Activated CD4-positive, alpha-beta memory T cell treated with anti-CD3 and anti-CD28 coated beads for 36 hours (primary cell): ENCODE results near the gene MARK3. TPM values are rescaled to one million over a fixed set of nuclear protein-coding genes. Genes with fewer than 3 reads are reported as not detected.

Experiments
- CTCF ChIA-PET: fragments of 350-600 bp; sonication (Branson Sonifier 250); formaldehyde crosslinking; loops from one replicate; lab custom pipeline; 2021; ENCODE audit warnings: antibody characterized with exemption, inconsistent platforms; lab: Charles Lee
- POLR2A ChIA-PET: fragments of 350-600 bp; sonication (Branson Sonifier 250); formaldehyde crosslinking; loops from one replicate; lab custom pipeline; 2021; ENCODE audit warnings: antibody characterized with exemption; lab: Charles Lee
- DNase-seq: peaks from one replicate; pipeline ENCODE4 v3.0.0-alpha.2; 2020
- H3K27ac Mint-ChIP-seq: one replicate; pipeline ENCODE4 v1.8.0; 2021; ENCODE audit warnings: mixed read lengths
- H3K27me3 Mint-ChIP-seq: one replicate; pipeline ENCODE4 v1.8.0; 2021; ENCODE audit warnings: mixed read lengths
- H3K36me3 Mint-ChIP-seq: one replicate; pipeline ENCODE4 v1.8.0; 2021; ENCODE audit warnings: mixed read lengths
- H3K4me1 Mint-ChIP-seq: one replicate; pipeline ENCODE4 v1.8.0; 2021; ENCODE audit warnings: low read depth, mixed read lengths
- H3K4me3 Mint-ChIP-seq: one replicate; pipeline ENCODE4 v1.8.0; 2021; ENCODE audit warnings: mild to moderate bottlenecking, mixed read lengths
- H3K9me3 Mint-ChIP-seq: one replicate; pipeline ENCODE4 v1.8.0; 2021; ENCODE audit warnings: mixed read lengths
- intact Hi-C: fragments of 100-400 bp; cut with micrococcal nuclease; formaldehyde crosslinking; loops from one replicate; pipeline ENCODE4 v1.15.1; 2023
- total RNA-seq, 2 experiments: library from RNA; stranded (reverse); gene quantifications; one replicate each; pipeline ENCODE4 v1.2.3, GENCODE V29; 2021

The MARK3 gene
- total RNA-seq, 2 experiments from 2014 or later = 63.4 to 69.1 TPM

DNA sequence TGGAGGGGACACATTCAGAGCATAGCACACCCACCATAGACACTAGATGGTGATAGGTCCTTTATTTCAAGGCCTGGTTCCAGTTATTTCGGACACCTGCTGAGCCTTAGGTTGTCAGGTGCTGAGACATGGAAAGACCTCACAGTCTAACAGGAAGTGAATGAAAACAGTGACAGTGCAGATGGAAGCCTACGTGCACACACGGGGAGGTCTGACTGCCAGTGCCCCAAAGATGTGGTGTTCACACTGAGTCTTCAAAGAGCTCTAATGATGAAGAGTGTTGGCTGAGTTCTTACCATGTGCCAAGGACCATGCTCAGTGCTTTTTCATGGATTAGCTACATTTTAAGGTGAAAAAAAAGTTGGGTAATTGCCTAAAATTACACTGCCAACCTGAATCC is 90.8 kb downstream of the MARK3 start:
- Mint-ChIP-seq H3K27me3 (no peaks in the 10 kb centered on the region), H3K4me1 (peaks cover 10% of the 10 kb centered on the region), H3K27ac (no peak overlapping the region), H3K36me3 (peaks cover 32% of the 10 kb centered on the region), H3K9me3 (no peaks in the 10 kb centered on the region), H3K4me3 (no peak overlapping the region)
- no peak for DNase-seq
- ChIA-PET CTCF (interaction anchor here (0.6 to 1.3 kb wide), 2 partner anchors 24 to 43 kb away, joined by 3 to 6 read pairs; no protein-coding TSS in a partner anchor), POLR2A (no interaction called here)
- intact Hi-C loops = no loop called here

DNA sequence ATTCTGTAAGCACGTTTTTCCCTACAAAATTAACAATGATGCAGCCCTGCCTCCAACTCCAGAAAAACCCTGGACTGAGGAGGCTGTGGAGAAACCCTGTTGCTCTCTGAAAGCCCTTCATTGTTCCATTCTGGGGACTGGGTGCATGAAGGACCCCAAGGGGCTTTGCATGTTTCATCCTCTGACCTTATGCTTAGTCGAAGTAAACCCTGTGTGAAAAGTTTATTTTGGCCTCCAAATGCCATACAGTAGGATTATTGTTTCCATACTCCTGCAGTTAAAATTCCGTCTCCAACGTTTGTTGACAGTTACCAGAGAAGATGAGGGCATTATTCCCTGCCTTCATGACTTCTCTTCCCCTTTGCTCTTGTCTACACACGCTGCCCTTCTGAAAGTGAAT is 91.4 kb downstream of the MARK3 start:
- intact Hi-C loops = no loop called here
- ChIA-PET CTCF (interaction anchor here (1.3 kb wide), 1 partner anchor 24 kb away, joined by 6 read pairs; no protein-coding TSS in a partner anchor), POLR2A (no interaction called here)
- H3K9me3 Mint-ChIP-seq = no peaks in the 10 kb centered on the region
- H3K4me1 Mint-ChIP-seq = peaks cover 14% of the 10 kb centered on the region
- DNase-seq = no peak
- H3K27me3 Mint-ChIP-seq = no peaks in the 10 kb centered on the region
- no peak overlapping the region for H3K27ac Mint-ChIP-seq
- peaks cover 35% of the 10 kb centered on the region for H3K36me3 Mint-ChIP-seq
- no peak overlapping the region for H3K4me3 Mint-ChIP-seq

DNA sequence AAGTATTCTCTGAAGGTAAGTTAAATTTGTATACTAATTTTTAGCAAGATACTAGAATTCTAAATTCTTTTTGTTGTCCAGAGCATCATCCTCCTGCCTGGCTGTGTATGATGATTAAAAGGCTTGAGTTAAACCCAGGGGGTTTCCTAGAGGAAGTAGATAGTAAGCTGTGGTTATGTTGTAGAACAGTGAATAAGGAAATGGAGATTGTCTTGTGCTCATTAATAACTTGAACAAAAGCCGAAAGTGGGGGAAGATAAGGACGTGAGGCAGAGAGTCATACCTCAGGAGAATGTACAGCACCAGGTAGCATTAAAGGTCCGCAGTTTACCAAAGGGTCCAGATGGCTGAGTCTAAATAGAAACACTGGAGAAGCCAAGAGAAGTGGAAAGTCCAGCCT is 95.4 kb downstream of the MARK3 start:
- H3K27me3 Mint-ChIP-seq = no peaks in the 10 kb centered on the region
- peaks cover 14% of the 10 kb centered on the region for H3K4me1 Mint-ChIP-seq
- intact Hi-C loops = no loop called here
- POLR2A ChIA-PET = no interaction called here
- H3K36me3 Mint-ChIP-seq = peaks cover 28% of the 10 kb centered on the region
- peak overlapping the region; percentile 11 for H3K27ac Mint-ChIP-seq
- no peaks in the 10 kb centered on the region for H3K9me3 Mint-ChIP-seq
- H3K4me3 Mint-ChIP-seq = no peak overlapping the region
- DNase-seq = no peak
- CTCF ChIA-PET = no interaction called here

DNA sequence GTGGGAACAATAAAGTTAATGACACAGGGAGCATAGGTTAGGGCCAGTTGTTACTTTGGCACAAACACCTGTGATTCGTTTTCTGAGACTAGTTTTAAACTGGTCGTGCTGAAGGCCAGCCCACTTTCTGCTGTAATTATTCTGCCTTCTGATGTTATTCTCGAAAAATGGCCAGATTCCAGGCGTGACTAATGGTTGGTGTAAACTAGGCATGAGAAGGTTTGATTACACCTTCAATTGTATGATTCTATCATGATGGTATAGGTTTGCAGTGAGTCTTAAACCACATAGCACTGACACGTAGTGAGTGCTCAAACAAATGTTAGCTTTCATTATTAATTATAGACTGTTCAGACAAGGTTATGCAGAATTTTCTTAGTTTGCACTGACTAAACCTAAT is 98.4 kb downstream of the MARK3 start:
- no peaks in the 10 kb centered on the region for H3K27me3 Mint-ChIP-seq
- no peak overlapping the region for H3K4me3 Mint-ChIP-seq
- H3K4me1 Mint-ChIP-seq = peaks cover 14% of the 10 kb centered on the region
- DNase-seq = no peak
- intact Hi-C loops = no loop called here
- peaks cover 23% of the 10 kb centered on the region for H3K36me3 Mint-ChIP-seq
- no peaks in the 10 kb centered on the region for H3K9me3 Mint-ChIP-seq
- ChIA-PET POLR2A (no interaction called here), CTCF (no interaction called here)
- no peak overlapping the region for H3K27ac Mint-ChIP-seq

DNA sequence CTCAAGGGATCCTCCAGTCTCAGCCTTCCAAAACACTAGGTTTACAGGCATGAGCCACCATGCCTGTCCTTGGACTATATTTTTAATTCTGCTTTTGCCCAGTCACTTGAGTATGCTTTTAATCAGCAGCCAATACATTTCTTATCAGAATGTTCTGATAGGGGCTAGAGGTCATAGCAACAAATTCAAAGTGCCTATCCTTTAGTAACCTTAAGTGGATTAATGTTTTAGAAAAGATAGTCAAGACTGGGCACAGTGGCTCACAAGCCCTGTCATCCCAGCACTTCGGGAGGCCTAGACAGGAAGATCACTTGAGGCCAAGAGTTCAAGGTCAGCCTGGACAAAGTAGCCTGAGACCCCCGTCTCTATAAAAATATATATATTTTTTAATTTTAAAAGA is 100.3 kb downstream of the MARK3 start:
- no peak for DNase-seq
- ChIA-PET CTCF (interaction anchor here (1.5 kb wide), 1 partner anchor 381 kb away, joined by 3 read pairs; no protein-coding TSS in a partner anchor), POLR2A (interaction anchor here (0.6 kb wide), 1 partner anchor 59 kb away, joined by 3 read pairs; no protein-coding TSS in a partner anchor)
- intact Hi-C loops = no loop called here
- Mint-ChIP-seq H3K27ac (no peak overlapping the region), H3K9me3 (no peaks in the 10 kb centered on the region), H3K36me3 (peaks cover 30% of the 10 kb centered on the region), H3K4me3 (no peak overlapping the region), H3K4me1 (peaks cover 10% of the 10 kb centered on the region), H3K27me3 (no peaks in the 10 kb centered on the region)

DNA sequence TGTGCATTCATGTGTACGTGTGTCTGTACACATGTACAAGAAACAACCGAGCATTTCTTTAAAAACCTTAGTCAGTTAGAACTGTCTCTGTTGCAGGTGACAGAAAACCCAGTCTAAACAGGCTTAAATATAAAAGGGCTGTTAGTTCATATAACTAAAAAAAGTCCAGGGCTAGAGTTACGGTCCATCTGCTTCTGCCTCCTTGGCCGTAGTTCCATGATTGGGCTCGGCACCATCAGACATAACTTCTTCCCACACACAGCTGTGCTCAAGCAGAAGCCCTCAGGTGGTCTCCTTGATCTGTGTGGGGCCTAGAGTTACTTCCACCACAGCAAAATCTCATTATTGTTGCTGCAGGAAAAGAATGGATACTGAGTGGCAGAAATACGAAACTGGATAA is 102.9 kb downstream of the MARK3 start:
- Mint-ChIP-seq H3K9me3 (no peaks in the 10 kb centered on the region), H3K27me3 (no peaks in the 10 kb centered on the region), H3K27ac (no peak overlapping the region), H3K4me3 (no peak overlapping the region), H3K36me3 (peaks cover 28% of the 10 kb centered on the region), H3K4me1 (no peaks in the 10 kb centered on the region)
- ChIA-PET POLR2A (no interaction called here), CTCF (interaction anchor here (1.1 kb wide), 1 partner anchor 12 kb away, joined by 3 read pairs; no protein-coding TSS in a partner anchor)
- DNase-seq = no peak
- intact Hi-C loops = no loop called here

DNA sequence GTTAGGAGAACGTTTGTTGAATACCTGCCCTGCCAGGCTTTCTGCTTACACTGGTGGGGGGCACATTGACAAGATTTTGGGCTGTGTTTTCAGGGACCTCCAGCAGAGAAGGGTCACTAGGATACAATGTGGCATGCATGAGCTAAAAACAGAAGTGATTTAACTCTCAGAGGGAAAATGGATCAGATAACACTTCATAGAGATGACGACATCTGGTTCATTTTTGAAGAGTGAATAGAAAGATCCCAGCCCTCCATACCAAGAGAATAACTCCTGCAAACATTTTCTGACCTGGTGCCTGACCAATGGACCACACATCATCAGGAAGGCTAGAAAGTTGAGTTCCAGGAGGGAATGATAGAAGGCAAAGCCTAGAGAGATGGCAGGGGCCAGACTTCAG is 103.7 kb downstream of the MARK3 start:
- POLR2A ChIA-PET = no interaction called here

DNA sequence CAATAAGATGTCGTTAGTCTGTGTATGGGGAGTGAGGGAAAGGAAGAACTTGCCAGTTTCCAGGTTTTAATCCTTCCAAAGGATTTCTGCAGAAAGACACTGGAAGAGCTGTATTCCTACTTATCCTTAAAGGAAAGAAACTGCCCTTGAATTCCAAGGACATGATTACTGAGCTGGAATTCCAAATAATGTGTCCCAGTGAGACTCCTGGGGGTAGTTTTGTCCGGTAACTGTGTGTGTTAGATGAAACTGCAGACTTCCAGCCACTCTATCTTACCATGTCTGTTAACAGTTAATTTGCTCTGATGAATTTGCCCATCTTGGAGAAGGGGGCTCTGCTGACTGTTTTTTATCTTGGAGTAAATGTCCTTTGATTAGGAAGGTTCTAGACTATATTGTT is 104.4 kb downstream of the MARK3 start:
- no peaks in the 10 kb centered on the region for H3K4me1 Mint-ChIP-seq
- intact Hi-C loops = no loop called here
- POLR2A ChIA-PET = no interaction called here
- H3K27me3 Mint-ChIP-seq = no peaks in the 10 kb centered on the region
- CTCF ChIA-PET = interaction anchor here (1.1 to 1.7 kb wide), 2 partner anchors 10 to 58 kb away, joined by 3 to 10 read pairs; no protein-coding TSS in a partner anchor
- H3K9me3 Mint-ChIP-seq = no peaks in the 10 kb centered on the region
- H3K27ac Mint-ChIP-seq = no peak overlapping the region
- no peak for DNase-seq
- H3K4me3 Mint-ChIP-seq = no peak overlapping the region
- H3K36me3 Mint-ChIP-seq = peaks cover 23% of the 10 kb centered on the region

More for the DNA sequence above, 103.7 kb downstream of the MARK3 start:
- DNase-seq = no peak
- Mint-ChIP-seq H3K36me3 (peaks cover 23% of the 10 kb centered on the region), H3K27me3 (no peaks in the 10 kb centered on the region), H3K4me1 (no peaks in the 10 kb centered on the region), H3K9me3 (no peaks in the 10 kb centered on the region), H3K27ac (no peak overlapping the region), H3K4me3 (no peak overlapping the region)
- intact Hi-C loops = no loop called here
- CTCF ChIA-PET = interaction anchor here (1.1 to 1.7 kb wide), 2 partner anchors 11 to 58 kb away, joined by 3 to 10 read pairs; no protein-coding TSS in a partner anchor

DNA sequence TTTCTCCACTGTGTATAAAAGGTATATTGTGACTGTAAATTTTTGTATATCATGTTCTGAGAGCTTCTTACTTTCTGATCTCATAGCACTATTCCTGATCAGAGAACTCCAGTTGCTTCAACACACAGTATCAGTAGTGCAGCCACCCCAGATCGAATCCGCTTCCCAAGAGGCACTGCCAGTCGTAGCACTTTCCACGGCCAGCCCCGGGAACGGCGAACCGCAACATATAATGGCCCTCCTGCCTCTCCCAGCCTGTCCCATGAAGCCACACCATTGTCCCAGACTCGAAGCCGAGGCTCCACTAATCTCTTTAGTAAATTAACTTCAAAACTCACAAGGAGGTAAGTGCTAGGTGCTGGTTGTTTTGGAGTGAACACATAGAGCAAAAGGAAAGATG is 106.5 kb downstream of the MARK3 start:
- no peaks in the 10 kb centered on the region for H3K4me1 Mint-ChIP-seq
- H3K4me3 Mint-ChIP-seq = no peak overlapping the region
- H3K27ac Mint-ChIP-seq = no peak overlapping the region
- ChIA-PET POLR2A (no interaction called here), CTCF (interaction anchor here (1.7 kb wide), 1 partner anchor 9 kb away, joined by 9 read pairs; no protein-coding TSS in a partner anchor)
- no peaks in the 10 kb centered on the region for H3K9me3 Mint-ChIP-seq
- intact Hi-C loops = no loop called here
- DNase-seq = no peak
- H3K27me3 Mint-ChIP-seq = no peaks in the 10 kb centered on the region
- peaks cover 31% of the 10 kb centered on the region for H3K36me3 Mint-ChIP-seq

DNA sequence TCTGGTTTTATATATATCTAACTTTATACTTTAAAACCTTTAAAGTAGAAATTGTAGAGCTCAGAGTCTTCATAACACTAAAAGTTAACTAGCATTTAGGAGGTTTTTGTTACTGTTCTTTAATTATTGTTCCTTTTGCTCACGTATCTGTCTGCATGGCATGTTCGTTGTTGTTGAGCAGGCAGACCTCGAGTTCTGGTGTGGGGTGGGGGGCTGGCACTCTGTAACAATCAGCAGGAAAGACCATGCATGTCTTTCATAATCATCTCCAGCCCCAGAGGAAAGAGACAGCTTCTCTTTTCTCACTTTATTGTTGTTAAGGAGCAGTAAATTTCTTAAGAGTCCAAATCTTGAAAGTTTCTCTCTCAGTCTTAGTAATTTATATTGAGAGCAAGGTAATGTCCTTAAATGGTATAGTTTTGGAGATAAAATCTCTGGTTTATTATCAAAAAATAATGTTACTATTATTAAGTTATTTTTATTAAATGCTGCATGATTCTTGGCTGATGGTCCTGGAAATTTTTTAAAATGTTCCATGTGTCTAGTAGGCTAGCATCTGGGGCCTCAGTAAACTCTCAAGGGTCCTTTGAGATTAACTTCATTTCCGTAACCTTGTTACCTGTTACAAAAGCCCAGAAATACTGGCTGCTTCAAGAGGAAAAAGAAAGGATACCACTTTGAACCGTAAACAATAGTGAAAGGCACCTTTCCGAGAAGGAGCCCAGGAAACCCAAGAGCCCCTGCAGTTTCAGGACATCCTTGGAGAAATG is 107.1 kb downstream of the MARK3 start:
- Mint-ChIP-seq H3K27ac (no peak overlapping the region), H3K9me3 (no peaks in the 10 kb centered on the region), H3K27me3 (no peaks in the 10 kb centered on the region), H3K4me3 (no peak overlapping the region), H3K4me1 (no peaks in the 10 kb centered on the region), H3K36me3 (peaks cover 29% of the 10 kb centered on the region)
- ChIA-PET POLR2A (no interaction called here), CTCF (interaction anchor here (1.0 to 1.7 kb wide), 2 partner anchors 8 to 26 kb away, joined by 3 to 9 read pairs; no protein-coding TSS in a partner anchor)
- intact Hi-C loops = no loop called here
- no peak for DNase-seq

DNA sequence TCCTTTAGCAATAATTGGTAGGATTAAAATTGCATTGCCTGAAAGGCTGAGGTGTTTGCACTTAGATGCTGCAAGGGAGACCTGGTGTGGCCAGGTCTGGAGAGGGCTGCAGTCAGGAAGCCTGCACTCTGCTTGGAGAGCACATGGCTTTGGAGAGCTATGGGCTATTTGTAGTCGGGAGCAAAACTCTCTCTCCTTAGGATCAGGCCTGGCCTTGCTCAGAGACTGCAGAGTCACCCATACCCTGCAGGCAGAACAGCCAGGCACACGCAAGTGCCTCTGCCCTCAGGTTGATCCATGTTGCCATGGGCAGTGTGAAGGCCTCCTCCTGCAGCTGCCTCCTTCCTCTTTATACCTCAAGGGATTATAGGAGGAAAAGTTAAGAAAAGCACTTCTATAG is 110.6 kb downstream of the MARK3 start:
- Mint-ChIP-seq H3K4me3 (no peak overlapping the region), H3K4me1 (peaks cover 7% of the 10 kb centered on the region), H3K36me3 (peaks cover 21% of the 10 kb centered on the region), H3K9me3 (no peaks in the 10 kb centered on the region), H3K27me3 (no peaks in the 10 kb centered on the region), H3K27ac (no peak overlapping the region)
- ChIA-PET POLR2A (no interaction called here), CTCF (interaction anchor here (1.1 kb wide), 1 partner anchor 105 kb away, joined by 3 read pairs; no protein-coding TSS in a partner anchor)
- intact Hi-C loops = no loop called here
- DNase-seq = no peak

DNA sequence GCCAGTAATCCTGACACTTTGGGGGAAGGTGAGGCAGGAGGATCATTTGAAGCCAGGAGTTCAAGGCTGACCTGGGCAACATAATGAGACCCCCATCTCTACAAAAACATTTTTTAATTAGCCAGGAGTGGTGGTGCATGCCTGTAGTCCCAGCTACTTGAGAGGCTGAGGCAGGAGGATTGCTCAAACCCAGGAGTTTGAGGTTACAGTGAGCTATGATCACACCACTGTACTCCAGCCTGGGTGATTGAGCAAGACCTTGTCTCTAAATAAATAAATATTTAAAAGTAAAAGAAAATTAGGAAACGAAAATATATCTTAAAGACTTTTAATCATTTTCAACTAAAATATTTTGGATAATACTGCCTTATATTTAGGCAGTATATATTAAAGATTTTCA is 111.6 kb downstream of the MARK3 start:
- peaks cover 18% of the 10 kb centered on the region for H3K36me3 Mint-ChIP-seq

More for the DNA sequence above, 111.6 kb downstream of the MARK3 start:
- H3K27ac Mint-ChIP-seq = no peak overlapping the region
- ChIA-PET POLR2A (no interaction called here), CTCF (interaction anchor here (1.0 to 1.1 kb wide), 2 partner anchors 22 to 106 kb away, joined by 3 to 4 read pairs; no protein-coding TSS in a partner anchor)
- no peak overlapping the region for H3K4me3 Mint-ChIP-seq
- H3K4me1 Mint-ChIP-seq = peaks cover 7% of the 10 kb centered on the region
- H3K9me3 Mint-ChIP-seq = no peaks in the 10 kb centered on the region
- intact Hi-C loops = no loop called here
- H3K27me3 Mint-ChIP-seq = no peaks in the 10 kb centered on the region
- DNase-seq = no peak
